Measurements from ENCODE around the gene LNPEP.

LNPEP gene

DNA sequence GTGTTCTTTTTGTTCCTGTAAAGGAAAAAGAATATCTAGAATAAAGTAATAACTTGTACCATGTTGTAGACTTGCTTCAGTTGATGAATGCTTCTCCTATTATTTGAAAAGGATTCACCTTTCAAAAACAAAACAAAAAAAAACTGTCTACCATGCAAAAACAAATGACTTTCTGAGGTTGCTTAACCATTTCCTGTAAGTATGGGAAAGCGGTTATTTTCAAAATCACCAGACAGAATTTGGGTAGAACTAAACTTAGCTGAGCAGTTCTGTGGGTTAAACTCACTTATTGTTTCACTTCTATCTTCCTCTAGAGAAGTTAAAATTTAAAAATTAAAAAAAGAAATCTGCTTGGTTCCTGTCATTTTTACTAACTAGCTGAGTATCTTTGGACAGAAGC lies 25.2 kb downstream of the LNPEP start:
- no peak for DNase-seq (ENCODE audit: low spot score)

- no peak for DNase-seq (ENCODE audit: low spot score)
Observed at GRCh38 chr5:96962540-96962991, 26.7 kb downstream of the LNPEP start.

DNA sequence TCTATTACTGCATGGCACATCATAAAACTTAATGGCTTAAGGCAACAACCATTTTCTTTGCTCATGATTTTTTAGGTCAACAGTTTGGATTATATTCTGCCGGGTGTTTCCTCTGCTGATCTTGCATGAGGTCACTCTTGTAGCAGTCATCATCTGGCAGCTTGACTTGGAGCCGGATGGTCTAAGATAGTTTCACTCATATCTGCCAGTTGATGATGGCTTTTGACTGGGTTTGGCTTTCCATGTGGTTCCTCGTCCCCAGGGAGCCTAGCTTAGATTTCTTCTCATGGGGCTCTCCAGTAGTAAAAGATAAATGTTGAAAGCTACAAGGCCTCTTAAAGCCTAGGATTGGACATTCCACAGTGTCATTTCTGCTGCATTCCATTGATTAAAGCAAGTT lies 27.4 kb downstream of the LNPEP start:
- peak; percentile 66 for DNase-seq (ENCODE audit: low spot score)

DNA sequence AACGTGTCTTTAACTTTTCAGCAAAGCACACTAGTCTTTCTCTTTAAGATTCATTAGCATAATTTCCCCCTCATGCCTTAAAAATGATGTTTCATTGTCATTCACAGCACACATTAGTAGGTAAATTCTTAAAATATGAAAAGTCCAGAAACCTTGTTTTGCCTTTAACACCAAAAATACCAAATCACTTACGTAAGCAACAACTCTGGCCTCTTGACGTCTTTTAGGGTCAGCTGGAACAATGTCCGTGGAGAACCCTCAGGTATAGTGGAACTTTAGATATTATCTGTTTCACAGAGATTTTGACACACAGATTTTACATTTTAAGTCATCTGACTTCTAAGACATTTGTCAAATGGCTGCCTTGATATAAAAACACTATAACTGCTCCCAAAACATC lies 30.9 kb downstream of the LNPEP start:
- DNase-seq (ENCODE audit: low spot score): no peak

DNA sequence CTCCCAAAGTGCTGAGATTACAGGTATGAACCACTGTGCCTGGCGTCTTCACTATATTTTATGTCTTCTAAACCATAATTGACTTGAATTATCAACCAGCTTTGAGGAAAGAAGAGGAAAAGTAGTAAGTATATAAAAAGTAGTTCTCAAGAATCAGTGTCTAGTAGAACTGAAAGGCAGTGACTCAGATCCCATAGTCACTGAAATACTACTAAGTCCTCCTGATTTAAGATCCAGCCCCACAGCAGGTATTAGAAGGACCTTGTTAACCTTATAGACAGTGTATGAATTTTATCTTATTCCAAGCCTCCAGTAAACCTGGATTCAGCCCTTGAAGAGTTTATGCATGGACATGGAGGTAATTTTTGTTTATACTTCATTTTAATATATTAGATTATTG lies 31.5 kb downstream of the LNPEP start:
- DNase-seq (ENCODE audit: low spot score): no peak

DNA sequence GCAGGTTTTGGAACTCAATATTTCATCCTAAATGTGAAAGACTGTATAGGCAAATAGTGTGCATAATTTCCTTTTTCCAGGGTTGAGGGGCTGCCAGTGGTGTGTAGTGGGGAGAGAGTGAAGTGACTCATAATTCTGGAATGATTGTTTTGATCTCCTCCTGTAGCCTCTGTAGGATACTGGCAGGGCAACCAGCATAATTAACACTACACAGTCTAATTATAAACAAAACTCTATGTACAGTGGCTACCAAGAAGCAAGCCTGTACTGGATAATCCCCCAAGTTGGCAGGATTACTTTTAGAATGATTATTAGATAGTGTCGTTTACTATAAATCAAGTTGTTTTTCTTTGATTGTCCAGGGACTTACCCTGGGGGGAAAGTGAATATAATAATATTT lies 32.2 kb downstream of the LNPEP start:
- DNase-seq (ENCODE audit: low spot score): no peak

GRCh38 chr5:96968614-96969013 lies 32.7 kb downstream of the LNPEP start:
- DNase-seq (ENCODE audit: low spot score): no peak

GRCh38 chr5:96969366-96969765 lies 33.5 kb downstream of the LNPEP start:
- no peak for DNase-seq (ENCODE audit: low spot score)

DNA sequence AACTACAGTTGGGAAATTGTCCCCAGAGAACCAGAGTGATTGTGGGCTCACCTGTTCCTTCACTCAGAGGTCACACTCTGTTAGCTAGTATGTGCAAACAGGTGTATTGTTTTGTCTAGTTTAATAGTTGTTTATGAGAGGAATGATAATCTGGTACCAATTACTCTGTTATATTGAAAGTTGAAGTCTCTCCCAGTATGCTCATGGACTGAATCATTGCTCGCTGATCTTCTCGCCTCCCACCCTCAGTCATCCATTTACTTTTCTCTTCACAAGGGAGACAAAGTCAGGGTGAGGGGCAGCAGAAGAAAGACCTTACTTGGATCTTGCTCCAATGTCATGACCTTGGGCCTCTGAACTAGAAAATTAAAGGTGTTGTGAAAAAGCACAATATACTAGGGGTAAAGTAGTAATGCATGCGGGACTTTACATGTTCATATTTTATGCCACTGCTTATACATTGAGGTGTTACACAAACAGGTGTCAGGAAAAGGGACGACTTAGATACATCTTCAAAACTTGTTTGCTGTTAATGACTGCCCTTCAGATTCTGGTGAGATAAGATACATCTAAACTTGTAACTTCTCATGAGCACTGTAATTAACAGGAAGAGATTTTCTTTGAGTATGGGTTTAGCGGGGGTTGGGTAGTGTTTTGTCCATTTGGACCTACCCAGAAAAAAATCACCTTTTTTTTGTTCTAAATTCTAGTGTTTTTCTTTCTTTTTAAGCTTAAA lies 36.9 kb downstream of the LNPEP start:
- DNase-seq (ENCODE audit: low spot score): no peak

DNA sequence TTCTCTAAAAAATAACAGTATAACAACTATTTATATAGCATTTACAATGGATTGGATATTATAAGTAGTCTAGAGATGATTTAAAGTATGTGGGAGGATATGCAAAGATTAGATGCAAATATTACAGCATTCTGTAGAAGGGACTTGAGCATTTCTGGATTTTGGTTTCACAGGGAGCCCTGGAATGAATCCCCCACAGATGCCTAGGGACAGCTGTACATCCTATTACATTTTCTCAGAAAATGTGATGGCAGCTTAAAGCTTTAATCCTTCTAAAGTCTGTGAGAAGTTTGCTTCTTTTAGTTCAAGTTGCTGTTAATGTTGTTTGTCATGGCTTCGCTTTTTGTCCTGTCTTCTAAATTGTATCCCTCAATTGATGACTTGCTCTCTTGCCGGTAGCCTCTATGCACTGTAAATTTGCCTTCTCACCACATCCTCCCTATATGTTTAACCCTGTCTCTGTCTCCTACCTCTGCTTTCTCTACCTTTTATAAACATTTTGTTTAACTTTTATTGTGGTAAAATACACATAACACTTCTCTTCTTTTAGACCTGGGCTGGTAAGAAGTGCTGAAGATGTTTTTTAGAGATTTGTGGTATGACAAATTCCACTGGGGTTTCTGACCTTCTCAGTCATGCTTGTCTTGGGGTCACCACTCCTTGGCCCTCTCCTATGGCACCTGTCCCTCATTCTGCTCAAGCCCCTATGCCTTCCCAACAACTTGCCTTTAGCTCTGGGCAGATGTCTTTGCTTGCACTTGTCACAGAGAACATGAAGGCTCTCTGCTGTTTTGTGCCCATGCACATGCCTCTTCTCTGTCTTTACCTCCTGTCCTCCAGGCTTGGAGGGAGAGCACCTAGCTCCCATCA lies 37.9 kb downstream of the LNPEP start:
- DNase-seq (ENCODE audit: low spot score): no peak

DNA sequence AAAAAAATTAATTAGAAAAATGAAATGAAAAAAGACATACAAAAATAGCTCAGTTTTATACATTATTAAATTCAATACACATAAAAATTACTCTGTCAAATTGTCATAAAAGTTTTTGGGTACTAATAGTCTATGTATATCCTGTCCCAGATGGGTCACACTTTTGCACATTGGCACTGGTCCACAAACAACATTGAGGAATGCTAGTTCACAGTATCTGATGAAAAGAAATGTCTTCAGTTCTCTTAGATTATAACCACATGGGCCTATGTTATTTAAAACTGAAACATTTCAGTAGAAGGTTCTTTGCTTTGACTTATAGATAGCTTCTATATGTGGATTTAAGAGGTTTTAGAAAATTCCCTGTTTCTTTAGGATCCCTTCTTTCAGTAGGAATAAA lies 39.8 kb downstream of the LNPEP start:
- DNase-seq (ENCODE audit: low spot score): no peak

GRCh38 chr5:96977228-96977627 lies 41.3 kb downstream of the LNPEP start:
- no peak for DNase-seq (ENCODE audit: low spot score)

DNA sequence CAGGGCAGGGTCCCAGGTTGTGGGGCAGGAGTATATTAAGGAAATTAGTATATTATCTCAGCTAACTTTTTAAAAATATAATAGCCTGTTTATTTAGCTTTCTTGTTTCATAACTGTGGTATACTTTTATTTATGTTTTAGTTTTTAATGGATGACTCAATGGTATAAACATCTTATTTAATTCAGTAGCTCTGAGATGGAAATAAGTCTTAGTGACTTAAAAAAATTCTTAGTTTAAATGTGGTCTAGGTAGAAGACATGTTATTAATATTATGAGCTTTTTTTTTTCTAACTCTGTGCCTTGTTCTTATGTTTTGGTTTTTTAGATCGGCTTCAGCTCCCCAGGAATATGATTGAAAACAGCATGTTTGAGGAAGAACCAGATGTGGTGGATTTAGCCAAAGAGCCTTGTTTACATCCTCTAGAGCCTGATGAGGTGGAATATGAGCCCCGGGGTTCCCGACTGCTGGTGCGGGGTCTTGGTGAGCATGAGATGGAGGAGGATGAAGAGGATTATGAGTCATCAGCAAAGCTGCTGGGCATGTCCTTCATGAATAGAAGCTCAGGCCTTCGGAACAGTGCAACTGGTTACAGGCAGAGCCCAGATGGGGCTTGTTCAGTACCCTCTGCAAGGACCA lies 43.1 kb downstream of the LNPEP start:
- no peak for DNase-seq (ENCODE audit: low spot score)

- no peak for DNase-seq (ENCODE audit: low spot score)
Observed at GRCh38 chr5:96984506-96985192, 48.8 kb downstream of the LNPEP start.

- no peak for DNase-seq (ENCODE audit: low spot score)
Observed at GRCh38 chr5:96986450-96986849, 50.6 kb downstream of the LNPEP start.

DNA sequence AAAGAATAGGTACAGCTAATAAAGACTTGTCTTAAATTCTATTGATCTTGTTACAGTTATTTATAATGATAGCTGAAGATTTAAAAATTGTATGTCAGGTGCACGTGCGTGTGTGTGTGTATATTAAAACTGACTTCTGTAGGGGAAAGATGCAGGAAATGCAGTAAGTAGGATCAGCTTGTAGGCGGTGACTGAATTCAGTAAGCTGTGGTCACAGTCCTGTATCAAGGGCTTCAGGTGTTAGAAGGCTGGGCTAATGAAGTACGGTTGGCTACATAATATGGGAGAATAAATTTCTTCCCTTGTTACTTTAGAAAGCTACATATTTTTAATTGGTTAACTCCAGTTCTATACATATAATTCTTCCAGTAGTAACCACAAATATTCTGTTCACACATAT lies 54.2 kb downstream of the LNPEP start:
- DNase-seq (ENCODE audit: low spot score): no peak

- no peak for DNase-seq (ENCODE audit: low spot score)
Observed at GRCh38 chr5:96991708-96992107, 55.8 kb downstream of the LNPEP start.

DNA sequence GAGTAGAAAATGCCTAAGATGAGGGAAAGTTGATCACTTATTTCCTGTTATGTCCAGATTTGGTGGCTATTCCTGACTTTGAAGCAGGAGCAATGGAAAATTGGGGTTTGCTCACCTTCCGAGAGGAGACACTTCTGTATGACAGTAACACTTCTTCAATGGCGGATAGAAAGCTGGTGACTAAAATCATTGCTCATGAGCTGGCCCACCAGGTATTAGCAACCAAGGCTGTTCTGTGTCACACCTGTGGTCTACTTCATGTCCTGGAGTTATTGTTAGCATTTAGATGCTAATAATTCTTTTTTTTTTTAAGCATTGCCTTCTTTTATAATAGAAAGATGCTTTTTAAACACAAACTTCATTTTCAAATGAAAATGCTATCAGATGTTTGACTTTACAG lies 57.9 kb downstream of the LNPEP start:
- DNase-seq (ENCODE audit: low spot score): no peak

GRCh38 chr5:96994493-96994892 lies 58.6 kb downstream of the LNPEP start:
- DNase-seq (ENCODE audit: low spot score): no peak

GRCh38 chr5:96995419-96995818 lies 59.5 kb downstream of the LNPEP start:
- DNase-seq (ENCODE audit: low spot score): no peak

GRCh38 chr5:96997265-96997859 lies 61.5 kb downstream of the LNPEP start:
- DNase-seq (ENCODE audit: low spot score): peak; percentile 4

GRCh38 chr5:96999856-97000255 lies 64.0 kb downstream of the LNPEP start:
- DNase-seq (ENCODE audit: low spot score): no peak
